HCT116 (cell line): ENCODE results near the gene SMIM36. TPM values are rescaled to one million over a fixed set of nuclear protein-coding genes. Genes with fewer than 3 reads are reported as not detected.

Source experiments
- ATAC-seq: fragments of 200-7000 bp; cut with Tn5 transposase; 2 replicates; pipeline ENCODE4 v1.9.1; 2020; ENCODE audit warnings: mild to moderate bottlenecking, moderate library complexity
- BruUV-seq: library from RNA; stranded (reverse); fragments of 400-500 nt; replicated peaks from 2 replicates; lab custom pipeline; 2021; lab: Mats Ljungman, UMichigan
- CTCF ChIA-PET: fragments of 300-600 bp; sonication (Branson Sonifier 250); formaldehyde crosslinking; loops from one replicate; lab custom pipeline; 2021; ENCODE audit warnings: antibody characterized with exemption; lab: Charles Lee
- POLR2A ChIA-PET: fragments of 300-600, 350-600 bp; sonication (Branson Sonifier 250); formaldehyde crosslinking; loops from one replicate; lab custom pipeline; 2021; ENCODE audit warnings: antibody characterized with exemption; lab: Charles Lee
- RAD21 ChIA-PET, 2 experiments: fragments of 300-600 bp; sonication (Branson Sonifier 250); formaldehyde crosslinking; loops; one replicate each; lab custom pipeline; 2023; ENCODE audit warnings: low total read pairs in 2 of 2; ENCODE audit not compliant: uncharacterized antibody in 2 of 2, unreplicated experiment in 2 of 2, low non-redundant PET in 1 of 2; lab: Charles Lee
- DNase-seq: peaks from one replicate; pipeline ENCODE4 v3.0.0-alpha.2; 2010; ENCODE audit warnings: low read depth, low spot score
- H2AFZ ChIP-seq: fragments of 200-600 bp; shearing (Covaris generic), sonication (generic); 2 replicates; pipeline ENCODE4 v1.6.1; 2017; ENCODE audit warnings: low read depth, mixed run types, mixed read lengths, antibody characterized with exemption, low read length; ENCODE audit not compliant: poor library complexity, severe bottlenecking
- H3K27ac ChIP-seq: 2 replicates; pipeline ENCODE4 v1.5.1; 2012; ENCODE audit warnings: low read depth, low read length
- H3K27me3 ChIP-seq: fragments of 200-600 bp; sonication (generic); 2 replicates; pipeline ENCODE4 v1.6.1; 2016; ENCODE audit warnings: mixed run types, low read length, mixed read lengths; ENCODE audit not compliant: insufficient read depth
- H3K36me3 ChIP-seq, 2 experiments: fragments of 200-500 bp in 1 of 2; fragments of 200-600 bp in 1 of 2; sonication (Bioruptor generic) in 1 of 2; sonication (generic) in 1 of 2; 2 replicates each; pipeline versions ENCODE4 v1.5.1 to v1.6.1; 2014 to 2016; ENCODE audit warnings: low read length in 2 of 2, inconsistent platforms in 1 of 2, mixed read lengths in 1 of 2, mixed run types in 1 of 2; ENCODE audit not compliant: insufficient read depth in 2 of 2, control insufficient read depth in 1 of 2
- H3K4me1 ChIP-seq, 2 experiments: fragments of 200-600 bp in 1 of 2; sonication (generic) in 1 of 2; 2 replicates each; pipeline versions ENCODE4 v1.5.1 to v1.6.1; 2012 to 2017; ENCODE audit warnings: low read length in 2 of 2, inconsistent platforms in 1 of 2, mild to moderate bottlenecking in 1 of 2, mixed read lengths in 1 of 2, mixed run types in 1 of 2, moderate library complexity in 1 of 2; ENCODE audit not compliant: insufficient read depth in 2 of 2, control insufficient read depth in 1 of 2
- H3K4me2 ChIP-seq: fragments of 200-600 bp; sonication (generic); 2 replicates; pipeline ENCODE4 v1.6.1; 2017; ENCODE audit warnings: mixed run types, low read length, mixed read lengths
- H3K4me3 ChIP-seq, 2 experiments: fragments of 200-600 bp in 1 of 2; sonication (generic) in 1 of 2; replicated peaks in 1 of 2; 2 replicates each; pipeline ENCODE4 v1.5.1; 2011 to 2016; ENCODE audit warnings: low read length in 2 of 2, control low read depth in 1 of 2, low read depth in 1 of 2, mild to moderate bottlenecking in 1 of 2, mixed read lengths in 1 of 2, mixed run types in 1 of 2
- H3K79me2 ChIP-seq: fragments of 200-600 bp; sonication (generic); 2 replicates; pipeline ENCODE4 v1.6.1; 2017; ENCODE audit warnings: mild to moderate bottlenecking, mixed run types, low read length, moderate library complexity, mixed read lengths; ENCODE audit not compliant: insufficient read depth
- H3K9ac ChIP-seq: fragments of 200-600 bp; sonication (generic); 2 replicates; pipeline ENCODE4 v1.6.1; 2016; ENCODE audit warnings: low read length, mixed read lengths
- H3K9me2 ChIP-seq: fragments of 200-600 bp; sonication (generic), shearing (Covaris generic); 2 replicates; pipeline ENCODE4 v1.6.1; 2017; ENCODE audit warnings: mixed run types, mild to moderate bottlenecking, moderate library complexity; ENCODE audit not compliant: insufficient read depth
- H3K9me3 ChIP-seq, 2 experiments: fragments of 200-500 bp in 1 of 2; fragments of 200-600 bp in 1 of 2; sonication (Bioruptor generic) in 1 of 2; sonication (generic) in 1 of 2; 2 replicates each; pipeline ENCODE4 v1.6.1; 2014 to 2017; ENCODE audit warnings: low read length in 2 of 2, mixed read lengths in 2 of 2, inconsistent platforms in 1 of 2, low read depth in 1 of 2, mild to moderate bottlenecking in 1 of 2, mixed run types in 1 of 2, moderate library complexity in 1 of 2; ENCODE audit not compliant: control insufficient read depth in 1 of 2, insufficient read depth in 1 of 2
- H4K20me1 ChIP-seq: fragments of 200-600 bp; sonication (generic), shearing (Covaris generic); 2 replicates; pipeline ENCODE4 v1.6.1; 2017; ENCODE audit warnings: mixed run types, mild to moderate bottlenecking, moderate library complexity; ENCODE audit not compliant: insufficient read depth
- ATF3 ChIP-seq: IDR thresholded peaks from 2 replicates; pipeline ENCODE4 v1.6.1; 2012
- CBX3 ChIP-seq: IDR thresholded peaks from 2 replicates; pipeline ENCODE4 v1.6.1; 2012; ENCODE audit warnings: low read depth
- CTCF ChIP-seq, 3 experiments: fragments of 200-600 bp in 1 of 3; sonication (generic) in 1 of 3; IDR thresholded peaks in 2 of 3; conservative IDR thresholded peaks in 1 of 3; 2 replicates each; pipeline ENCODE4 v1.5.1; 2012 to 2017; ENCODE audit warnings: low read depth in 2 of 3, low read length in 2 of 3, antibody characterized with exemption in 1 of 3, borderline replicate concordance in 1 of 3, control low read depth in 1 of 3, mild to moderate bottlenecking in 1 of 3, mixed read lengths in 1 of 3, mixed run types in 1 of 3, moderate library complexity in 1 of 3; ENCODE audit not compliant: insufficient read depth in 1 of 3
- EGR1 ChIP-seq: IDR thresholded peaks from 2 replicates; pipeline ENCODE4 v1.6.1; 2012; ENCODE audit warnings: low read depth
- ELF1 ChIP-seq: IDR thresholded peaks from 2 replicates; pipeline ENCODE4 v1.6.1; 2012; ENCODE audit warnings: low read depth, borderline replicate concordance
- EZH2 ChIP-seq: fragments of 200-600 bp; sonication (generic); IDR thresholded peaks from 2 replicates; pipeline ENCODE4 v1.6.1; 2017; ENCODE audit warnings: antibody characterized with exemption, mixed run types
- EZH2phosphoT487 ChIP-seq: fragments of 200-600 bp; IDR thresholded peaks from 2 replicates; pipeline ENCODE4 v1.6.1; 2018; ENCODE audit warnings: antibody characterized with exemption, borderline replicate concordance
- FOSL1 ChIP-seq: IDR thresholded peaks from 2 replicates; pipeline ENCODE4 v1.6.1; 2012; ENCODE audit warnings: low read depth
- JUND ChIP-seq: IDR thresholded peaks from 2 replicates; pipeline ENCODE4 v1.6.1; 2012
- MAX ChIP-seq: IDR thresholded peaks from 2 replicates; pipeline ENCODE4 v1.6.1; 2012
- POLR2A ChIP-seq: IDR thresholded peaks from 2 replicates; pipeline ENCODE4 v1.7.0; 2011; ENCODE audit warnings: borderline replicate concordance; ENCODE audit not compliant: insufficient read depth, insufficient read length; ENCODE audit errors: extremely low read depth
- POLR2AphosphoS5 ChIP-seq: IDR thresholded peaks from 2 replicates; pipeline ENCODE4 v1.6.1; 2011; ENCODE audit warnings: mild to moderate bottlenecking, low read depth, low read length, moderate library complexity
- RAD21 ChIP-seq: IDR thresholded peaks from 2 replicates; pipeline ENCODE4 v1.6.1; 2012; ENCODE audit warnings: low read depth, mild to moderate bottlenecking
- REST ChIP-seq: IDR thresholded peaks from 2 replicates; pipeline ENCODE4 v1.6.1; 2012; ENCODE audit warnings: low read depth
- SIN3A ChIP-seq: IDR thresholded peaks from 2 replicates; pipeline ENCODE4 v1.6.1; 2012; ENCODE audit warnings: low read depth
- SP1 ChIP-seq: IDR thresholded peaks from 2 replicates; pipeline ENCODE4 v1.6.1; 2012; ENCODE audit warnings: low read depth
- SRF ChIP-seq: IDR thresholded peaks from 2 replicates; pipeline ENCODE4 v1.6.1; 2012; ENCODE audit warnings: low read depth
- TCF7L2 ChIP-seq: IDR thresholded peaks from 2 replicates; pipeline ENCODE4 v1.7.0; 2011; ENCODE audit warnings: borderline replicate concordance, inconsistent platforms; ENCODE audit not compliant: insufficient read depth, insufficient read length; ENCODE audit errors: extremely low read depth
- YY1 ChIP-seq: IDR thresholded peaks from 2 replicates; pipeline ENCODE4 v1.6.1; 2011; ENCODE audit warnings: low read length, low read depth, moderate library complexity, mild to moderate bottlenecking; ENCODE audit not compliant: insufficient replicate concordance; ENCODE audit errors: extremely low read depth
- ZFX ChIP-seq: fragments of 450-650 bp; IDR thresholded peaks from 2 replicates; pipeline ENCODE4 v1.6.1; 2017
- ZNF274 ChIP-seq: fragments of 200-500 bp; sonication (Bioruptor generic); IDR thresholded peaks from 2 replicates; pipeline ENCODE4 v1.6.1; 2014; ENCODE audit warnings: mild to moderate bottlenecking, low read depth, low read length, inconsistent platforms
- intact Hi-C: fragments of 100-400 bp; cut with micrococcal nuclease; formaldehyde crosslinking; loops from 2 replicates; pipeline ENCODE4 v1.10.0; 2022
- total RNA-seq: library from RNA; stranded (reverse); gene quantifications from one replicate; pipeline ENCODE4 v1.2.1, GENCODE V29; 2021; ENCODE audit not compliant: unreplicated experiment

Gene SMIM36
- total RNA-seq, 1 experiment from 2014 or later, result 0.37 TPM

- BruUV-seq, result no TSS peak
- intact Hi-C loops, result no loop called here
- TF ChIP-seq EZH2, result no peak
- TF ChIP-seq SRF, result no peak
- peak; percentile 39; the same call in 1 of the 2 replicates for TF ChIP-seq SP1
- TF ChIP-seq REST, result no peak
- no peak for TF ChIP-seq YY1
- TF ChIP-seq ELF1, result no peak
- no peak for TF ChIP-seq POLR2A
- TF ChIP-seq CTCF (IDR thresholded peaks at IDR 0.05 in 2 of 3, conservative IDR thresholded peaks at IDR 0.05 in 1 of 3; ENCODE audit: borderline replicate concordance in 1 of 3, insufficient read depth in 1 of 3, low read depth in 2 of 3, low read length in 2 of 3), result no peak
- no peak for TF ChIP-seq EGR1
- TF ChIP-seq MAX, result no peak; the same call in 1 of the 2 replicates
- TF ChIP-seq ZFX, result no peak
- TF ChIP-seq JUND, result peak; percentile 31; the same call in 1 of the 2 replicates
- TF ChIP-seq ZNF274, result no peak
- TF ChIP-seq POLR2AphosphoS5, result no peak
- peak; percentile 67; the same call in 1 of the 2 replicates for TF ChIP-seq CBX3
- TF ChIP-seq ATF3, result no peak
- 0 out of 2 replicates have a peak, but pooled peaks have one; percentile 13 for TF ChIP-seq FOSL1
- TF ChIP-seq EZH2phosphoT487, result no peak
- TF ChIP-seq RAD21, result no peak
- TF ChIP-seq TCF7L2, result no peak
- no peak for TF ChIP-seq SIN3A
Observed at GRCh38 chr17:55433629-55434422, 77.4 kb downstream of the SMIM36 start.

More at GRCh38 chr17:55433629-55434422, 77.4 kb downstream of the SMIM36 start:
- Histone ChIP-seq H3K9me3 (no peaks in the 10 kb centered on the region), H3K79me2 (no peaks in the 10 kb centered on the region), H3K36me3 (no peaks in the 10 kb centered on the region), H3K27ac (0 out of 2 replicates have a peak overlapping the region, but pooled peaks have one; percentile 26), H4K20me1 (no peaks in the 10 kb centered on the region), H3K9ac (no peak overlapping the region), H2AFZ (peak overlapping the region; percentile 1), H3K4me3 (peak overlapping the region in 1 of 2 experiments; percentile 12; a peak in 1 of 4 replicates), H3K9me2 (no peaks in the 10 kb centered on the region), H3K27me3 (peaks cover 12% of the 10 kb centered on the region; the same call in 1 of the 2 replicates), H3K4me2 (peak overlapping the region; percentile 65), H3K4me1 (peaks cover 21 to 39% of the 10 kb centered on the region in 2 experiments)
- DNase-seq, result no peak
- RAD21 ChIA-PET, result interaction anchor here in 1 of 2 experiments (0.9 kb wide), 1 partner anchor 12 kb away, joined by 3 read pairs; the partner anchor contains the start of gene MMD
- CTCF ChIA-PET, result interaction anchor here (1.1 kb wide), 1 partner anchor 77 kb away, joined by 3 read pairs; no protein-coding TSS in a partner anchor
- ATAC-seq, result peak; percentile 50
- POLR2A ChIA-PET, result interaction anchor here (1.4 kb wide), 1 partner anchor 12 kb away, joined by 5 read pairs; no protein-coding TSS in a partner anchor
